HG02678 (cell line): Measurements from ENCODE around the gene CKLF.

Experiments used
- ATAC-seq: cut with Tn5 transposase; IDR thresholded peaks from one replicate; pipeline ENCODE4 v1.9.1; 2021; ENCODE audit warnings: mild to moderate bottlenecking, moderate library complexity; ENCODE audit not compliant: unreplicated experiment

The CKLF gene

GRCh38 chr16:66541388-66542355 lies 10.7 kb upstream of the CKLF start:
- no peak for ATAC-seq

DNA sequence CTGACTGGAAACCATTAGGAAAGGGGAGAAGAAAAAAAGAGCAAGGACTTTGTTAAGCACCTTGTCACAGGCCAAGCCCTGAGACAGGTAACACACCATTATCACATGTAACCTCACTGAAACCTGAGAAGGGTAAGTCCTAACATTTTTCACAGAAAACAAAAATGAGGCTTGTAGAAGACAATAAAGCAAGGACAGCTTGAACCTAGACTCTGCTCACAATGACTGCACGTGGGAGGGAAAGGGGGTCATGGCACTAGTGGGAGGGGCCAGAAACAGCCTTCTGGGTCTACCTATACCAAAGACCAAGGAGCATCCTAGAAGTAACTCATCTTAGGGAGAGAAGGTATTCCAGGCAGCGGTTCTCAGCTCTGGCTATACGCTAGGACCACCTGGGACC lies 10.0 kb upstream of the CKLF start:
- ATAC-seq, result no peak

- no peak for ATAC-seq
These were observed 8.8 kb upstream of the CKLF start for GRCh38 chr16:66543541-66543940.

- no peak for ATAC-seq
These were observed 8.2 kb upstream of the CKLF start for GRCh38 chr16:66544016-66544757.

DNA sequence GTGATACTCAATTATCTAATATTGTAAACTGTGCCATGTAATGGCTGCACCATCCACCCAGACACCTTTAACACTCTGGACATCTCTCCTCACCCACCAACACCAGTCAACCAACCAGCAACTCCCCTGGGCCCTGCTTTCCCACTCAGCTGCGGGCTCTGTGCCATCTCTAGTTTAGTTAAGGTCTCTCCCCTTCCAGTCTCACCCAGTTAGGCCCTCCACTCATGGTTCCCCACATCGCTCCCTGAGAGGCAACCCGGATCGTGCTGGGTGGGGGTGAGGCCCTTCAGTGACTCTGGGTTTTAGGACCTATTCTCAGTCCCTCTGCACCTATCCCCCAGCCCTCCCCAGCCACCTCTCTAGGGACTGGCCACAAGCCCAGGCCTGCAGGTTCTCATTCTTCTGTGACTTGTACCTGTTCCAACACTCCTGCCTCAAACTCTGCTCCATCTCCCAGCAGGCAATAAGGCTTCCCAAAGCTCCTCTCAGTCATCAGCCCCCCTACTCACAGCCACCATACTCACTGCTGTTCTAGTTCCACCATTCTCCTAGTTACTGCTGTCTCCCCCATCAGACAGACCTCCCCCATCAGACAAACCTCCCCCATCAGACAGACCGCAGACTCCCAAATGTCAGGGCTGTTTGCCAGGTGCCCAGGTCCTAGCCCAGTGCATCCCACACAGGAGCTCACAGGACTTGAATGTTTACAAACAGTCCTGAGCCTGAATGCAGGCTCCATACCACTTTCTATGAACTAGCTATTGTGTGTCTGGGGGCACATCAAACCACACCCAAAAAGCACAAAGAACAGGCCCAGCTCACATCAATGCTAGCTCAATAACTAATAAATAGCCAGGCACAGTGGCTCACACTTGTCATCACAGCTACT lies 5.0 kb upstream of the CKLF start:
- ATAC-seq, result no peak

DNA sequence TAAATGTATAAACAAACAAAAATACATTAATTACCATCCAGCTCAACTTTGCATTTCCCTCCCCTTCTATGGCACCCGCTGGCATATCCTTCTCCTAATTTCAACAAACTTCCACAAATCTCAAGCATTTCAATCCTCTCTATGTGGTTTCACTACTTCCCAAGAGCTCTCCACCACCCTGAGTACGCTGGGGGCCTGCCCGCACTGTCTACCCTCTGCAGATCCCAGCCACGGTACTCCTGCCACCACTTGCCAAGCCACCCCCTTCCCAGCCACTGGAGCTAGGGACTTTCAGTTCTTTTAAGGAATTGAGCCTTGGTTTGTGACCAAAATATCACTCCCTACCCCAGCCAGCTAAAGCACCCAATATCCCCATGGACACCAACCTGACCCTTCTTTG lies 4.3 kb upstream of the CKLF start:
- no peak for ATAC-seq

GRCh38 chr16:66548868-66549267 lies 3.5 kb upstream of the CKLF start:
- ATAC-seq, result no peak

DNA sequence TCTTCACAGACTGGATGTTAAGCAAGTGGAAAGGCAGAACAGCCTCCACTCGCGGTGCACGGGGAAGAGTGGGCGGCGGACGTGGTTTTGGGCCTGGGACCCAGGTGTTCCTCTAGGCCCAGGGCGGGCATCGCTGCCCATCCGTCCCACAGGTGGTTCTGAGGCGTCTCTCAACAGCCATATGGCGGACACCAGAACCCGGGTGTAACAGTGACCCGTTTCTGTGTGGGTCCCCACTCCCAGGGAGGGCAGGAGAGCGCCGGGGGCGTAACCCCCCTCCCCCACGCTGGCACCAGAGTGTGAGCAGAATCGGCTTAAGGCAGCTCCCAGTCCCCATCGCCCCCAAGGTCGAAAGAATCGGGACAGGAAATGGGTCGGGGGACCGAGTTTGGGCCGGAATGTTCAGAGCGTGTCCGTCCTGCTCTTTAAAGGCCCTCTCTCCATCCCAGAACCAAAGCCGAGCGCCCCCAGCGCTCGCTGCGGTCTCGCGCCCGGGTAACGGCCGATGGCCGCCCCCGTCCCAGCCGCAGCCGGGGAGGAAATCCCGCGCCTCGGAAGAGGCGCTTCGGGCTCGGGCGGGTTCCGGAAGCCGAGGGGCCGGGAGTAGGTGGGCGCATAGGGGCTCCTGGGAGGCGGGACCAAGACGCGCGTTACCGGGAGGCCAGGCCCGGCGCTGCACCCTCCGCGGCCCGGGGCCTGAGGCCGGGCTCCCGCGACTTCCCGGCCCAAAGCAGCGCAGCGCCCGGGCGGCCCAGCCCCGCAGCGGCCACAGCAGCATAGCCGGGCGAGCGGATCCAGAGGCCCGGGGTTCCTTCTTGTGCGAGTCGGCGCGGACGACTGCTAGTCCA lies 2.9 kb upstream of the CKLF start, which contains the start of gene TK2:
Gene TK2, minus strand, starts transcription at position 839 of the 848 bp plus-strand sequence. Its CDS starts 61 bp downstream, at position 778.
- peak; percentile 34 for ATAC-seq

- no peak for ATAC-seq
These were observed 1.0 kb upstream of the CKLF start for GRCh38 chr16:66551348-66551759.

- ATAC-seq, result no peak
These were observed 539 bp upstream of the CKLF start for GRCh38 chr16:66551788-66552285.

GRCh38 chr16:66553223-66553622 lies 847 bp downstream of the CKLF start:
- no peak for ATAC-seq

DNA sequence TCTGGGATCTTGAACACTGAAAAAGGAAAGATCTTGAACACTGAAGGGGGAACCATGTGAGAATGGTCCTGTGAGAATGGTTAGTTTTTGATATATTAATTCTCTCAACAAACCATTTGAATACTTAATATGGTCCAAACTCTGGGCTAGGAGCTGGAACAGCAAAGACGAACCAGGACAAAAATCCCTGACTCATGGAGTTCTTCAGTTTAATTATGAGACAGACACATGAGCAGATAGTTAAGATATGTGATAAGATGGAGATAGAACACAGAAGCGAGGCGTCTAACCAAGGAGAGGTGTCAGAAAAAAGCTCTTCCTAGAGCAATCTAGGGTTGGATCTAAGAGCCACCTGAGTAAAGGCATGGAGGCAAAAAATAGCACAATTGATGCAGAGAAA lies 1.6 kb downstream of the CKLF start:
- no peak for ATAC-seq

- no peak for ATAC-seq
These were observed 2.1 kb downstream of the CKLF start for GRCh38 chr16:66554495-66554894.

DNA sequence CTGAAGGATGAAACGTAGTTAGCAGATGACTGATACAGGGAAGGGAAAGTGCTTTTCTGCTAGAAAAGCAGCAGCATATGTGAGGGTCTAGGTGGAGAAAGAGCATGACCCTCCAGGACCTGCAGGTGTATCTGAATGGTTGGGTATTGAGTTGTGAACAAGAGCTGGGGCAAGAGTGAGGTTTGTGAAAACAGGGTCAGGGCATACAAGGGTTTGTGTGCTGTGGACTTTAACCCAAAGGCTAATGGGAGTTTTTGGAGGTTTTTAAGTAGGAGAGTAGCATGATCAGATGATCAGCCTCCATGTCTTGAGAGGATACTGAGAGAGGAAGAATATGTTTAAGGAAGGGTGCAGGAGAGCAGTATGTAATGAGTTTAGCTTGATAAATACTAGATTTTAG lies 7.7 kb downstream of the CKLF start:
- ATAC-seq, result no peak

DNA sequence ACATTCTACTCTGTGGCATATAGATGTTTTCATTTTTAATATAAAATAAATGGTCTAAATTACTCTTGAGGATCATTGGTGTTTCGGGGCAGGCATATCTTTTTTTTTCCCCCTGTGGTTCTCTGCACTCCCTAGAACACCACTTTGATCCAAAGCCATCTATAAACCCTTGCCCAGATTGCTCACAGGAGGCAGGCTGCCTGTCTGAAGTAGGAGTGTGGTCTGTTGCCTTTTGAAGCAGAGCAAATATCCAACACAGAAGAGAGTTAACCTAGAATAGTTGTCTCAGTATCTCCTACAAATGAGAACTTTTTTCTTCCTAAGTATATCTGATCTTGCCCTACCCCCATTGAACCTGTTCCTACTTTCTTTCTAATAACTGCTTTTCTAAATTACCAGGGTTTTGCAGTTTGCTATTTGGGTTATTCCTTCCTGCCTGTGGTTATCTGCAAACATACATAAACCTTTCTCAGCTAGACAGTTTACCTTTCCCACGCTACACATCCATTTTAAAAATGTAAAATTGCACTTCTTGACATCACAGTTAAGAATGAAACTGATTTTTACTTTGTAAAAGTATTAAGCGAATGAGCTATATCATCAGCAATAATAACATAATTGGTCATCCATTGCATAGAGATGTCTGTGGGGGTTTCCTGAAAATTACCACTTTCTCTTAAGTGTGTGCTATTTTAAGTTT lies 9.2 kb downstream of the CKLF start:
- ATAC-seq, result no peak

GRCh38 chr16:66562409-66562808 lies 10.0 kb downstream of the CKLF start:
- ATAC-seq, result no peak

DNA sequence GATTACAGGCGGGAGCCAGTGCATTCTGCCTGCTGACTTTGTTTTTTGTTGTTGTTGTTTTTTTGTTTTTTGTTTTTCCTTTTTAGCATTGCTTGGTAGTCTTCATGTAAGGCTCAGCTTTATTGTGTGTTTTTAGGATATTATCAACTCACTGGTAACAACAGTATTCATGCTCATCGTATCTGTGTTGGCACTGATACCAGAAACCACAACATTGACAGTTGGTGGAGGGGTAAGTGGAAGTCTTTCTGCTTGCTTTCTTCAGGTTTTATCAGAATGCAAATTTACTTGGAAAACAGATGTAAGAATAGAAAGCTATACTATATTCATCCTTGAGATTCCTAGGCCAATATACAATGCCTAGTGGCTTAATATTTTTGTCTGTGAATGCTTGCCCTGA lies 10.6 kb downstream of the CKLF start:
- ATAC-seq, result no peak

DNA sequence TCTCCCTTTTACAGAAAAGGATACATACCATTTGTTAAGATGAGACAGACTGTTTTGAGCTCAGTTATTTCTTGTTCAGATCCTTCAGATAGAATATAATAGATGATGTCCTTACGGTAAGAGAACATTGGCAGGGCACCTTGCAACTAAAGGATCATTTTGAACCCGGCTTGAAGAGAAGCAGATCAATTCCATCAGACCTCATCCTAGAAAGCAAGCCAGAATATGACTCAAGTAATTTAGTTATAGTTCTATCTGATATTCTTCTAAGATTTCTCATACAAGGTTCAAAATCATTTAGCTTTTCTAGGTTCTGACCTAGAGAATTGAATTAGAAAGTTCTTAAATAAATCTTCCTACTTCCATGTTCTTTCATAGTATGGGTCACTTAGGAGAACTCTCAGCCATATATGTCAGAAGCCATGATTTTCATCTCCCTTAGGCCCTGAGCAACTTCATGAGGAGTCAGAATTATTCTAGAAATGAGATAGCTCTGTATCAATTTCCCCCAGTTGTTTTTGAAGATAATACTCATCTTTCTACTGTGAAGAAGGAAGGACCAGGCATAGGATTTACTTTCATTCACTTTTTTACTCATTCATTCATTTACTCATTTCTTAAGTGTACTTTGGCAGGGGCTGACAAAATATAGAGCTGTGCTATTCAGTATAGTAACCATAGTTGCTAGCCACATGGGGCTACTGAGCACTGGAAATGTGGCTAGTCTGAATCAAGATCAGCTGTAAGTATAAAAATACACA lies 11.4 kb downstream of the CKLF start:
- ATAC-seq, result no peak
